Pancreas (tissue), 10 donors: Measurements from ENCODE around the gene RAB27B. TPM values are rescaled to one million over a fixed set of nuclear protein-coding genes. Genes with fewer than 3 reads are reported as not detected.

ENCODE experiments used
- ATAC-seq, 4 donors: fragments of 200-7000 bp; cut with Tn5 transposase; one replicate each; pipeline versions ENCODE4 v1.8.0 to v1.9.1; 2020; ENCODE audit warnings: mild to moderate bottlenecking in 4 of 4, moderate library complexity in 4 of 4
- DNase-seq, 6 donors: peaks; one replicate each; pipeline ENCODE4 v3.0.0-alpha.2; 2020
- FAIRE-seq: peaks from 2 replicates; lab custom pipeline; 2012; peaks lifted over from hg19 to GRCh38; lab: Jason Lieb, UNC
- H3K27ac ChIP-seq, 4 donors: fragments of 200-600 bp; sonication (generic); 1 replicate in 3 of 4; 2 replicates in 1 of 4; pipeline versions ENCODE4 v1.5.0 to v1.8.0; 2020
- H3K27me3 ChIP-seq, 4 donors: fragments of 200-600 bp; one replicate each; pipeline ENCODE4 v1.8.0; 2021
- H3K36me3 ChIP-seq, 3 donors: fragments of 200-600 bp; sonication (generic) in 1 of 3; one replicate each; pipeline versions ENCODE4 v1.5.0 to v1.8.0; 2020 to 2021
- H3K4me1 ChIP-seq, 3 donors: fragments of 200-600 bp; one replicate each; pipeline ENCODE4 v1.8.0; 2021
- H3K4me3 ChIP-seq, 4 donors: fragments of 200-600 bp; sonication (generic) in 2 of 4; one replicate each; pipeline versions ENCODE4 v1.5.0 to v1.8.0; 2020 to 2021
- H3K9me3 ChIP-seq, 4 donors: fragments of 200-600 bp; one replicate each; pipeline ENCODE4 v1.8.0; 2021
- CTCF ChIP-seq, 4 donors: fragments of 200-600 bp; sonication (generic) in 3 of 4; IDR thresholded peaks; one replicate each; pipeline versions ENCODE4 v1.5.0 to v1.8.0; 2021; ENCODE audit warnings: antibody characterized with exemption in 4 of 4
- WGBS, 2 donors: extraction: QIAGEN DNeasy Blood & Tissue Kit; methylation state at CpG; one replicate each; pipeline ENCODE4 v1.1.7; 2013; 5-methylcytosine and 5-hydroxymethylcytosine counted together
- intact Hi-C, 3 donors: fragments of 100-400 bp; cut with DNase I; formaldehyde crosslinking; loops; one replicate each; pipeline versions ENCODE4 v1.11.1 to v1.14.2; 2022
- polyA plus RNA-seq, 2 donors: library from polyadenylated mRNA; stranded (reverse); fragments of 200-250 nt; gene quantifications; one replicate each; pipeline ENCODE4 v1.2.3, GENCODE V29; 2013
- total RNA-seq, 6 donors: library from RNA; stranded (reverse); fragmentation: NEBNext Ultra II Directional in 4 of 6; extraction: Animal tissue kit (Norgen Biotek cat#: 25700) in 4 of 6; gene quantifications; one replicate each; pipeline versions ENCODE4 v1.2.1 to v1.2.4, GENCODE V29; 2021 to 2023
- donor health status: healthy with polysubstance abuse.
- donor health status: DM: no; HTN: no; CAD: no; lungs with moderate emphysema.
- donor health status: DM: no; HTN: no; CAD: no.
- donor health status: control.
- donor health status: control.
- donor health status: Bipolar disorder and iron deficiency.
- donor health status: DM: yes; HTN: yes; CAD: no.
- donor health status: DM: no; HTN: no; CAD: no.
- donor health status: DM: no; HTN: no; CAD: no.
- donor health status: DM: yes; HTN: yes; CAD: no.

Gene RAB27B
- total and polyA plus RNA-seq, 8 donors = 0.61 to 12.9 (median 5.9) TPM

DNA sequence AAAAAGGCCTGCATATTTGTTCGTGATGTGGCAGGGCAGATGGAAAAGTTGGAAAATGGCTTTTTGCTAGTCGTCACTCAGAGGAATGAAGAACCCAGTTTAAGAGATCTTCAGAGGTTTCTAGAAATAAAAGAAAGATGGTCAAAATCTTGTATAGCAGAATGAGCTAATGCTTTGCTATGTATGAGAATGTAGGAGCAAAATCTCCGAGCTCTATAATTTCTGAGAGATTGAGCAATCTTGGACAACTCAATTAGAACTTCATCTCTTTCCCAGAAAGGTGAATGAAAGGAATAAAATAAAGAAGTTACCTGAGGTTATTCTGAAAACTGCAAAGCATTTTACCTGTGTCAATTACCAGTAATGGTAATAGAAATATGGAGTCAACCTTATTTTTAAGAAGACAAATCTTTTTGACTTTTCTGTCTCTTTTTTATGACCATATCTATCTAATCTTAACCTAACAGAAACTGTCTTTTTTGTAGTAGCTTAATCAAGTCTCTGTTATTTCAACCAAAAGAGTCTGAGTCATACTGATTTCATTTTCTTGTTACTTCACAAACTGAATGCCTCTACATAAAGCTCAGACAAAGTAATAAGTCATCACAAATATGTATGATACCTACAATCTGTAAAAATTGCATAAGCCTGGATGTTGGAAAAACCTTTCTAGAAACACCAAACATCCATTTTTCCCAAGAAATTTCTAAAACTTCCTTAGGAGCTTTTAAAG lies 98.5 kb downstream of the RAB27B start:
- Histone ChIP-seq H3K4me3 (no peak overlapping the region), H3K27ac (no peak overlapping the region), H3K9me3 (no peaks in the 10 kb centered on the region), H3K27me3 (no peaks in the 10 kb centered on the region), H3K36me3 (no peaks in the 10 kb centered on the region), H3K4me1 (no peaks in the 10 kb centered on the region)
- ATAC-seq (no peak), FAIRE-seq (no peak), DNase-seq (no peak)
- 92 to 97% methylated on average over 3 of the region's 3 CpGs for WGBS, 2 donors
- no peak for TF ChIP-seq CTCF (IDR thresholded peaks at IDR 0.05)
- intact Hi-C loops = no loop called here

GRCh38 chr18:54928236-54928635 lies 100.0 kb downstream of the RAB27B start:
- Histone ChIP-seq H3K27me3 (no peaks in the 10 kb centered on the region), H3K4me3 (no peak overlapping the region), H3K36me3 (no peaks in the 10 kb centered on the region), H3K27ac (no peak overlapping the region), H3K4me1 (no peaks in the 10 kb centered on the region), H3K9me3 (no peaks in the 10 kb centered on the region)
- 84 to 88% methylated on average over 2 of the region's 2 CpGs for WGBS, 2 donors
- no peak for TF ChIP-seq CTCF (IDR thresholded peaks at IDR 0.05)
- ATAC-seq (no peak), DNase-seq (no peak), FAIRE-seq (no peak)
- intact Hi-C loops = no loop called here

DNA sequence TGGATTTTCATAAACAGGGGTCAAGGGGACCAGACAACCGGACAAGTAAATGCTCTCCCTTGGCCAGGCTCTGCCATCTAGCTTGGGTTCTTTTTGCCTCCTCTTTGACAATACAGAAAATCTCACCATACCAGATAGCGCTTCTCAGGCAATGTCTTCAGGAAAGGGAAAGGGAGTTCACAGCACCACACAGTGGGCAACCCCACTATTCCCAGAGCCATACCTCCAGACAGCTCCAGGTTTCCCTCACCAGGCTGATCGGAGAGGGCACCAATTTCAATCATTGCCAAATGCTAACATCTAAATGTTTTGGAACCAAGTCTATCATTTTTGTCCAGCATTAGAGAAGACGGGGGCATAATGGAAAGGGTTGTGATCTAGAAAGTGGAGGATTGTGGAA lies 102.9 kb downstream of the RAB27B start:
- intact Hi-C loops = no loop called here
- no peak for FAIRE-seq
- DNase-seq = no peak
- Histone ChIP-seq H3K27ac (no peak overlapping the region), H3K4me3 (no peak overlapping the region), H3K36me3 (no peaks in the 10 kb centered on the region), H3K4me1 (no peaks in the 10 kb centered on the region), H3K27me3 (no peaks in the 10 kb centered on the region), H3K9me3 (no peaks in the 10 kb centered on the region)
- no peak for TF ChIP-seq CTCF (IDR thresholded peaks at IDR 0.05)
- 91 to 94% methylated on average over 4 of the region's 4 CpGs for WGBS, 2 donors
- ATAC-seq = no peak

DNA sequence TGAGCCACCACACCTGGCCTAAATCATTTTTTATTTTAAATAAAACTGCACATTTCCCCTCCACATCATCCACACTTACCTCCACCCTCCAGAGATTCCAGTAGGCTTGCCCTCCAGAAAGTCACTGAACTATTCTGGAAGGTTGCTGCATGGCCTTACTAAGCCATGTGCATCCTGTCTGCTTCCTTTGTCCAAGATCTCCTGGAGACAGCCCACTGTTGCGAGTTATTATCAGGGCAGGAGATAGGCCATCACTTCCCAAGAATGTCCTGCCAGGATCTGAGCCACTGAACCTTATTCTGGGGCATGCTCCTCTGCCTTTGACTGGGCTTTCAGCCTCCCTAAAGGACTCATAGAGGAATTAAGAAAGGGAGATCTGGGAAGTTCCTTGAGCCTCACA lies 104.2 kb downstream of the RAB27B start:
- Histone ChIP-seq H3K4me3 (no peak overlapping the region), H3K36me3 (no peaks in the 10 kb centered on the region), H3K27me3 (no peaks in the 10 kb centered on the region), H3K4me1 (no peaks in the 10 kb centered on the region), H3K9me3 (no peaks in the 10 kb centered on the region), H3K27ac (no peak overlapping the region)
- FAIRE-seq (no peak), DNase-seq (no peak), ATAC-seq (no peak)
- intact Hi-C loops = no loop called here
- no peak for TF ChIP-seq CTCF (IDR thresholded peaks at IDR 0.05)
- 0 to 38% methylated on average over 1 of the region's 1 CpG for WGBS, 2 donors

DNA sequence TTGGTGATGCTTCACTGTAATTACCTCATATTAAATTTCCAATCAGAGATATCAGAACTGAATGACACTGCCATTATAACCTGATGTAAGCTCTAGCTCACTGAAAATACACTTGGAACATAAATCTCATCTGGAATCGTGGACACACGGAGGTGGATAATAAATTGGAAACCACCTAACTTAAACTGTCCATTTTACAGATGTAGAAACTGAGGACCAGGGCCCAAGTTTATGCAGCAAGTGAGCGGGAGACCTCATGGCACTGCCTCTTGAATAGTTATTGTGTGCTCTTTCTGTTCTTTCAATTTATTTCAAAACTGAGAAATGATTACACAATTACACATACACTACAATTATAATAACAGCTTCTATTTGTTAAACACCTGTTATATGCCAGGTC lies 110.2 kb downstream of the RAB27B start:
- no peaks in the 10 kb centered on the region for H3K9me3 ChIP-seq
- 89 to 94% methylated on average over 3 of the region's 3 CpGs for WGBS, 2 donors
- no peak for ATAC-seq
- H3K36me3 ChIP-seq = no peaks in the 10 kb centered on the region
- H3K4me1 ChIP-seq = no peaks in the 10 kb centered on the region
- no peak overlapping the region for H3K4me3 ChIP-seq
- H3K27ac ChIP-seq = no peak overlapping the region
- no peak for DNase-seq
- no peak for TF ChIP-seq CTCF (IDR thresholded peaks at IDR 0.05)
- intact Hi-C loops = no loop called here
- FAIRE-seq = no peak
- H3K27me3 ChIP-seq = no peaks in the 10 kb centered on the region
